Measurements from ENCODE around the gene GALM.
"Not testable (repeated sequence)": the region's sequence is repeated elsewhere in the genome, so short reads cannot be mapped to it uniquely, and the experiment has no call there.

Gene GALM

DNA sequence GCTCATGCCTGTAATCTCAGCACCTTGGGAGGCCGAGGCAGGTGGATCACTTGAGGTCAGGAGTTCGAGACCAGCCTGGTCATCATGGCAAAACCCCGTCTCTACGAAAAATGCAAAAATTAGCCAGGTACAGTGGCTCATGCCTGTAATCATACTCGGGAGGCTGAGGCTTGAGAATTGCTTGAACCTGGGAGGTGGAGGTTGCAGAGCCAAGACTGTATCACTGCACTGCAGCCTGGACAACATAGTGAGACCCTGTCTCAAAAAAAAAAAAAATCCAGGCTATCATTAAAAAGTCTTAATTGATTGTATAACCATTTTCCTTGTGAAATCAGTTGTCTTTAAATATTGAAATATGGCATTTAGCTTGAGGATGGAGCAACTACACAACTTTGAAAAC is 15.0 kb downstream of the GALM start:
- DNase-seq (ENCODE audit: low read depth in 2 of 2) = not testable (repeated sequence)

DNA sequence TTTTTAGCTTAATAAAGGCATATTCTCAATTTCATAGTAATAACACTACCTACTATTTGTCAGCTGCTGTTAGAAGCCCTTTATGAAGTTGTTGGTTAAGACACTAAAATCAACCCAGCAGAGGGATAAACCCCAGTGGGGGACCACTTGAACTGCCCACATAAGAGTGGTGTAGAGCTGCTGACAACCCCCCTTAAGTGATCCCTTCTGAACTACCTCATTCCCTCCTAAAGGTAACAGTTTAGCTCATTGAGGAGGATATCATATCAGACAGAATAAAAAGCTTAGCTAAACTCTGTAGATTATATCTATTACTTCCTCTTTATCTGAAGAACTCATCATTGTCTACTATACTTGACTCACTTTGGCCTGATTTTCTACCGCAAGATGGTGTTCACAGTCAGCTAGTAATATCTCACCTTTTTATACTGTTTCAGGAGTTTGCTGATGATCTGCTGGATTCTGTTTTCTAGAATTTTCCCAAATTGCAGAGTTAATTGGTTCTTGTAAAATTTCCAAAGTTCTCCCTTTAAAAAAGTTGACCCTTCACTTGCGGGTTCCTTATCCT is 16.2 kb downstream of the GALM start:
- DNase-seq (ENCODE audit: low read depth in 2 of 2) = no peak

DNA sequence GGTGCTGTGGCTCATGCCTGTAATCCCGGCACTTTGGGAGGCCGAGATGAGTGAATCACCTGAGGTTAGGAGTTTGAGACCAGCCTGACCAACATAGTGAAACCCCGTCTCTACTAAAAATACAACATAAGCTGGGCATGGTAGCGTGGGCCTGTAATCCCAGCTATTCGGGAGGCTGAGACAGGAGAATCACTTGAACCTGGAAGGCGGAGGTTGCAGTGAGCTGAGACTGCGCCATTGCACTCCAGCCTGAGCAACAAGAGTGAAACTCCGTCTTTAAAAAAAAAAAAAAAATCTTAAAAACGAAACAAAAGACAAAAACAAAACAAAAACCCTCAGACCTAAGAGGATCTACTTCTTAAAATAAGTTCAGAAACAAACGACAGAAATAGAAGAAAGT is 16.7 kb downstream of the GALM start:
- not testable (repeated sequence) for DNase-seq (ENCODE audit: low read depth in 2 of 2)

DNA sequence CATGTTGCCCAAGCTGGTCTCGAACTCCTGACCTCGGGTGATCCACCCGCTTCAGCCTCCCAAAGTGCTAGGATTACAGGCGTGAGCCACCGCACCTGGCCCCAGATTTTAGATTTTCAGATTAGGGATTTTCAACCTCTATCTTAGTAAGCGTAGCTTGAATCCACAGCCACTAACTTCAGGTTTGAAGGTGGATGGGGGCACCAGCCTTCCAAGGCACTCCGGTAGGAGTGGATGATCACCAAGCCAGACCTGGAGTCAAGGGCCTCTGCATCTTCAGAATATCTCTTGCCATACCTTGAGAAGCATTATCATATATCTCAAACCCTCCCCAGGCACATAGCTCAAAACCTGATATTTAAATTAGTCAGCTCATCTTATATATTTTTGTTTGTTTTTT is 17.9 kb downstream of the GALM start:
- DNase-seq (ENCODE audit: low read depth in 2 of 2) = no peak

DNA sequence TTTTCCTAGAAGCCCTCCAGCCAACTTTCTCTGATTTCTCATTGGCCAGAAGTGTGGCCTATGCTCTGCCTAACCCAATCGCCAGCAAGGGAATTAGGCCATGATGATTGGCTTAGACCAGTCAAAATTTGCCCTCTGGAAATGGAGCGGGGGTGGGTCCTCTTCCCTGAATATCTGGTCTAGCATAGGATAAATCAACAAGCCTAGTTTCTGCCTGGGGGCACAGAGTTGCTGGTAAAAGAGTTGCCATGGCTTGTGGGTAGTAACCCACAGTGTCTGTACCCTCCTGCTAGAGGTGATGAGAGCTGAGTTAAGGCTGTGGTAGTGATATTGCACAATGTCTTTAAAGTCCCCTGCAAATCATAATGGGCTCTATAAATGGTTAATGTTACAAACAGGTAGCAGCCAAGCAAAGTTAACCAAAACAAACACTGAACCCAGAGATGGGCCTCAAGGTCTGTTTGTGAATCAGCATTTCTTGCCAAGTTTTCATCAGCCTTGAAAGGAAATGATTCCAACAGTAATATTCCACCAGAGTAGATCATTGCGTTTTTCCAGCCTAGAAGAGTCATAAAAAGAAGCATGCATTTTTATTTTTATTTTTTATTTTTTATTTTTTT is 19.3 kb downstream of the GALM start:
- no peak for DNase-seq (ENCODE audit: low read depth in 2 of 2)

DNA sequence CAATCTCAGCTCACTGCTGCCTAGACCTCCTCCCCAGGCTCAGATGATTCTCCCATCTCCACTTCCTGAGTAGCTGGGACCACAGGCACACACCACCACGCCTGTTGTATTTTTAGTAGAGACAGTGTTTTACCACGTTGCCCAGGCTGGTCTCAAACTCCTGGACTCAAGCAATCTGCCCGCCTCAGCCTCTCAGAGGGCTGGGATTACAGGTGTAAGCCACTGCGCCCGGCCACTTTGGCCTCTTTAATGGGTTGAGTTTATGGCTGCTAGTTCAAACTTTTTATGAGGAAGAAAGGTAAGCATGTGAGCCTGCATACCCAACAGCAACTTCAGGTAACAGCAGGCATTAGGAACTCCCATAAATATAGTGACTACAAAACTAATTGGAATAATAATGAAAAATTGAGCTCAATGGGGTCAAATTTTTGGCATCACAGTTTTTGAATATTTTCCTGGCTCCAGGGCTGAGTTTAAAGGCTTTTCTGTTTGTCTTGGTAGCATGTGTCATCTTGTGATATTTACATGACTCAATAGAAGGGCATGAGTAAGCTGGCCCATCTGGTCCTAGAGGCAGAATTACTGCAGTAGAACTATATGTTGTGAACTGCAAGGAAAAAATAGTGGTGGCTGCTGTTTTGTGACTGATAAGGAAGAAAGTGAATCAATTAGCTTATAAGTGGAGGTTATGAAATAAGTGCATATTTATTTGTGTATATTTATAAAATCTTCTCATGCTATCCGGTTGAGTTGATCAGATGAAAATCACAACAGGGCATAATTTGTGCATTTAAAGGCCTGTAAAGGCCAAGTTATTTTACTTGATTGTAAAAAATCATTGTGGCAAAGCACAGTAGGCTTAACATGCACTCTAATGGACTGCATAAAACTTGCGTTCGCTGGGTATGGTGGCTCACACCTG is 24.8 kb downstream of the GALM start:
- DNase-seq (ENCODE audit: low read depth in 2 of 2) = no peak

DNA sequence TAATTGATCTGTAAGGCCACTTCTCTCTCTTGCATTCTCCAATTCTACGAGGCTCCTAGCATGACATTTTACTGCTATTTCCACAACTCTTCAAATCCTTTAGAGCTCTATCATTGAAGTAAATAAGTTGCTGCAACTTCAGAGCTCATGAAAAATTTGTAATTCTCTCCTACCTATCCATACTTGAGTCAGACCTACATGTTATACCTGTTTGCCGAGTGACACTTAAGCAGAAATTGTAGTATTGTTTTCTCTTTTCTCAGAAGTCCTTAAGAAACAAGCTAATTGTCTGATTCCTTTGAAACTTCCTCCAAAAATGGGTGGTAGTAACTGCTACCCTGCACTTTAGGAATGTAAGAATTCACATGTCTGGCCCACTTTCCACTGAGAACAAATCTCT is 26.1 kb downstream of the GALM start:
- DNase-seq (ENCODE audit: low read depth in 2 of 2) = no peak

DNA sequence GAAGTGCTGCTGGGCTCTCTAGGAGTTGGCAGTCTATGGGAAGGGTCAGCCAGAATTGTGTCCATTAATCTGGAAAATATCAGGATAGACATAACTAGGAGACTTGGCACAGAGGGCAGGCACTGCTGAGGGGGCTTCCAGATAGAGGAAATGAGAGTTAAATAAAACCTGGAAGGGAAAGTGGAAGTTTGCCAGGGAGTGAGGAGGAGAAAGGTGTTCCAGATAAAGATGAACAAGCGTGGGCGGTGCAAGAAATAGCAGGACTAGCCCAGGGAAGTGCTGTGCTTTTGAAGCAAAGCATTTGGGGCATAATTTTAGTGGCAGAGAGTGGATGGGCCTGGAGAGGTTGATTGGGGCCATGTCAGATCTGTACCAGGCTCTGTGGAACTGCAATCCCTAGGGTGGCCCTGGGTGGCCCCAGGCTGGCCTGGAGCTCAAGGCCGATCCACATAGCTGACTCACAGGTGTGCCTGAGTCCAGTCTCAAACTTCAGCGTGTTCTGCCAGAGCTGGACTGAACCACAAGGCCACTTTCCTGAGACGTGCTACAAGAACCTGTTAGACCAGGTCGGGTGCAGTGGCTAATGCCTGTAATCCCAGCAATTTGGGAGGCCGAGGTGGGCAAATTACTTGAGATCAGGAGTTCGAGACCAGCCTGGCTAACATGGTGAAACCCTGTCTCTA is 26.9 kb downstream of the GALM start:
- no peak for DNase-seq (ENCODE audit: low read depth in 2 of 2)

DNA sequence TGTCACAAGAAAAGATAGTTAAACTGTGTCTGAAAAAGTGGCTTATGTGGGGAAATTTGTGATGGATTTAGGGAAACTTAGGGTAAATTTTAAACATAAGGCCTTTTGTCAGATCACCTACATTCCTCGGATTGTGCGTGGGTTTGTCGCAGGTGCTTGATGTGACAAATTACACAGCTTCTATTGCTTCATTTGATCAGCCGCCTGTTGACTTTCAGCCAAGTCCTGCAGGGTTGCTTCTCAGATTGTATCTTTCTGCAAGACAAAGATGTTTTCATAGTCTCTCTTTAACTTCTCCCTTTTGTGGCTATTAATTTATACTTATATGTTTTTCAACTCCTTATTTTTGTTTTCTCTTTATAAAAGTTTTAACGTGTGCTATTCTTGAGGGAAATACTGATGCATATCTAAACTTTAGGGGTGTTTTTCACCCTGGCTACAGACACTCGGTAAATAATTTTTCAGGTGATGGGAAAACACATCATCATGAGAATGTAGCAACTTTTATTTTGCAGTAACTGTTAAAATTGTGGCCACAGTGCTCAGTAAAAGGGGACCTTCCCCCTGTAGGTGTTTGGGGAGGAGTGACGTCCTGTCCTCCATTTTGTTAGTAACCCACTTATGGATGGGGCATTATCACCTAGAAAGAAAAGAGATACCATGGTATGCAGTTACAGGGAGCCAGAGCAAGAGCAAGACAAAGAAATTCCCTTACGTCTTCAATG is 31.4 kb downstream of the GALM start:
- no peak for DNase-seq (ENCODE audit: low read depth in 2 of 2)

DNA sequence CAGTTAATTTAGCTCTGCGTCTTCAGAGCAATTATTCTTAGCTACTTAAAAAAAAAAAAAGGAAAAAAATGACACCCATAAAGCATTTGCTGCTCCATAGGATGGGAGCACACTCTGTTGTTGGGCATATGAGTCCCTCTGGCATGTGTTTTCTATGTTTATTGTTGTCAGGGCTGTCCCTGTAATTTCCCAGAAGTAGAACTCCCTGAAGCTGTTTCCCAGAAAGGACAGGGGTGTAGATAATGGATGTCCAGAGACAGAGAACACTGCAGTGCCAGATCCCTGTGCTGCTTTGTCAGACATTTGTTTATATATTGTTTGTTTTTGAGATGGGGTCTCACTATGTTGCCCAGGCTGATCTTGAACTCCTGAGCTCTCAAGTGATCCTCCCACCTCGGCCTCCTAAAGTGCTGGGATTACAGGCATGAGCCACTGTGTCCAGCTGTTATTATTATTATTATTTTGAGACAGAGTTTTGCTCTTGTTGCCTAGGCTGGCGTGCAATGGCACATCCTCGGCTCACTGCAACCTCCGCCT is 32.6 kb downstream of the GALM start:
- no peak for DNase-seq (ENCODE audit: low read depth in 2 of 2)

DNA sequence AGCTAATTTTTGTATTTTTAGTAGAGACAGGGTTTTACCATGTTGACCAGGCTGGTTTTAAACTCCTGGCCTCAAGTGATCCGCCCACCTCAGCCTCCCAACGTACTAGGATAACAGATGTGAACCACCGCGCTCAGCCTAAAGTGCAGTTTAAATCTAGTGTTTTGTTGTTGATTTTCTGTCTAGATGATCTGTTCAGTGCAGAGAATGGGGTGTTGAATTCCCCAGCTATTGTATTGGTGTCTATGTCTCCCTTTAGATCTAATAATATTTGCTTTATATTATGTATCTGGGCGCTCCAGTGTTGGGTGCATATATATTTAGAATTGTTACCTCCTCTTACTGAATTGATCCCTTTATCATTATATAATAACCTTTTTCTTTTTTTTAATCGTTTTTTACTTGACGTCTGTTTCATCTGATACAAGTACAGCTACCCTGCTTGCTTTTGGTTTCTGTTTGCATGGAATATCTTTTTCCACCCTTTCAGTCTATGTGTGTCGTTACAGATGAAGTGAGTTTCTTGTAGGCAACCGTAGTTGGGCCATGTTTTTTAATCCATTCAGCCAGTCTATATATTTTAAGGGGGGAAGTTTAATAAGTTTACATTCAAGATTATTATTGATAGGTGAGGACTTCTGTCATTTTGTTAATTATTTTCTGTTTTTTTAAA is 34.3 kb downstream of the GALM start:
- no peak for DNase-seq (ENCODE audit: low read depth in 2 of 2)

DNA sequence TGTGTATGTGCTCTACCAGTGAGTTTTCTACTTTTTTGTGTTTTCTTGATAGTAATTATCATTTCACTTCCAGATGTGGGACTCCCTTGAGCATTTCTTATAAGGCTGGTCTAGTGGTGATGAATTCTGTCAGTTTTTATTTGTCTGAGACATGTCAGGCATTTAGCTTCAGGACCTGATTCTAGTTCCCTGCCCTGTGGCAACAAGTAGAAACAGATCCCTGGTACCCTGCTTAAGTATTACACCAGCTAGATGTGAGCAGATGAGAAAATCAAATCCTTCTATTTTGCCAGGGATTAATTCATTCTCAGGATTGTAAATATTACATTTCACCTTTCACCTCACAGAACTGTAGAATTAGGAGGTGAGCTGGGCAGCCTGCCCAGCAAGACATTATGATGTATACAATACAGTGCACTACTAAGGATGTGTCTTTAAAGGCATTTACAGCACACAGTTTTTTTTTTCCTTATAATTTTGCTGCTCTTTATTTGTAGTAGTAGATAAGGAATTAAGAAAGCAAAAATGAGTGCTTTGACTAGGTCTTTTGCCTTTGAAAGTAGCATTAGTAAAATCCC is 35.1 kb downstream of the GALM start:
- no peak for DNase-seq (ENCODE audit: low read depth in 2 of 2)

DNA sequence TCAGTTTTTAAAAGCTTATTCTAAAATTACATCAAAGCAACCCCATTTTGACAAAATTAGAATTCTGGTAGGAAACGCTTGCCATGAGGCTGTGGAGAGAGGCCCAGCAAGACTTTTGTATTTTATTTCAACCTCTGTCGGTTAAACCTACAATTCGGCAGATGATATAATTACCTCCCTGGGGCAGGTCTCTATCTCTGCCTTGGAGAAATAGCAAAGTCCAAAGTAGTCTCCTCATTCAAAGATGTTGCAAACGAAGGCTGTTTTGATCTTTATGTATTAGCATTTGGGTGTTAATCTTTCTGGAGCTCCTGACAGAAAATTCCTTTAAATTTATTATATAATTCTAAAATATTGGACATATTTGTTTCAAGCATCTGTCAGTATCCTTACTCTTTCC is 35.6 kb downstream of the GALM start:
- DNase-seq (ENCODE audit: low read depth in 2 of 2) = no peak

DNA sequence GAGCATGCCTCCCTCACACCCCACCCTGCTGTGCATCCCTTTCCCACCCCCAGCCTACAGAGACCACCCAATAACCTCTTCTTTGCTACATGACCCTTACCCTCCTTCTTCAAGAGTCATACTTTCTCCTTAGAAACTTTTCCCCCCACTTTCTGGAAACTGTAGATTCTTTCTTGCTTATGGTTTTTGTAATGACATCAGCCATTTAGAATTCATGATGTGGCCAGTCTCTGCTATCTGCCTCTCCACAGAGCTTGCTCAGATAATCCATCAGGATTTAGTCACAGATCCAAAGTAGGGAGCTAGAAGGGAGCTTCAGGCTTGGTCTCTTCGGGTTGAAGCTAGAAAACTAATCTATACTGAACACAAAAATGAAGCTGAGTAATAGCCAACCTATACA is 36.5 kb downstream of the GALM start:
- DNase-seq (ENCODE audit: low read depth in 2 of 2) = no peak

DNA sequence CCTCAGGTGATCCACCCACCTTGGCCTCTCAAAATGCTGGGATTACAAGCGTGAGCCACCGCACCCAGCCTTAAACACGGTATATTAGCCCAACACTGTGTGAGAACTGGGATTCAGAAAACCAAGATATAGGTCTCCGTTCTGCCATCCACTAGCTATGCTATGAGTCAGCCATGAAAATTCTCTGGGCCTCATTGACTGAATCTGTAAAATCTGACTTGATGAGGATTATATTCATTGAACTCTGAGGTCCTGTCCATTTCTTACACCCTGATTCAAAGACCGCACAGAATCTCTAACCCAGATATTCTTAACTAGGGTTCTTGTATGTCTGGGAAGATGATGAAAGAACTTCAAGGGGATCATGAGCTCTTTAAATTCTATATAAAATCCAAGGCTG is 37.4 kb downstream of the GALM start:
- DNase-seq (ENCODE audit: low read depth in 2 of 2) = not testable (repeated sequence)

DNA sequence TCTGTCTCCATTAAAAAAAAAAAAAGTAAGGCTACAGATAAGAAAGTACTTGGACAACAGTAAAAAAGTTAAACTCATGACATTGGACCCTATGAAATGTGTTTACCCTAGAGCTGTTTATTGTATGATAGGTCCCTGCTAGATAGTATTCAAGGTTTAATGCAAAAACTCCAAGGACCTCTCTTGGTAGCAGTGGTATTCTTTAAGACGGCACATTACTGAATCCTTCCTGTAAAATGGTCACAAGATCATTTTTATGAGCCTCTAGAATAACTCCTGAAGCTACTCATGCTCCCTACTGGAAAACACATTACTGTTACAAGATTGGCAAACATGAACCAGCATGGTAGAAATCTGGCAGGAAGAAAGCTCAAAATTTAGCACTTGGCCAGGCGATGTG is 38.8 kb downstream of the GALM start:
- DNase-seq (ENCODE audit: low read depth in 2 of 2) = no peak

DNA sequence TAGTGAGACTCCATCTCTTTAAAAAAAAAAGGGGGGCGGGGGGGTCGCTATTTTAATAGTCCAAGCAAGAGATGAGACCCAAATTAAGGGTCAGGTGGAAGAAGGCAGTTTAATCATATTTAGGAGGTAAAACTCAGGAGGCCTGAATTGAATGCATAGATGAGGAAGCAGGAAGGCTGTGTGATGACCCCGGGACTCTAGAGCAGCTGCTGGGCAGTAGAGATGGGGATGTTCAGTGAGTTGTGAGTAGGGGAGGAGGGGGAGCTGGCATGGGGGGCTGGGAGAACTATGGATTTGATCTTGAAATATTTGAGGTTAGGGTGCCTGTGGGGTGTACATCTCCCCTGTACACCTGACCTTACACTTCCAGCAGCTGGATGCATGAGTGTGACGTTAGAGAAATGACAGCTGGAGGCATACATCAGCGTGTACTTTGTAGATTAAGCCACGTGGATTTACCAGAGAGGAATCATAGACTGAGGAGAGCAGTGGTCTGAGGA is 41.0 kb downstream of the GALM start:
- no peak for DNase-seq (ENCODE audit: low read depth in 2 of 2)

DNA sequence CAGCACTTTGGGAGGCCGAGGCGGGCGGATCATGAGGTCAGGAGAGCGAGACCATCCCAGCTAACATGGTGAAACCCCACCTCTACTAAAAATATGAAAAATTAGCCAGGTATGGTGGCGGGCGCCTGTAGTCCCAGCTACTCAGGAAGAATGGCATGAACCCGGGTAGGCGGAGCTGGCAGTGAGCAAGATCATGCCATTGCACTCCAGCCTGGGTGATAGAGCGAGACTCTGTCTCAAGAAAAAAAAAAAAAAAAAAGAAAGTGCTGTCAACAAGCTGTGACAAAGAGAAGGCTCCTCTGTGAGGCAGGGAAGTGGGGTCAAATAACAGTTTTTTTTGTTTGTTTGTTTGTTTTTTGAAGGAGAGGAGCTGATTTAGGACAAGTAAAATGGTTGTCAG is 42.6 kb downstream of the GALM start:
- DNase-seq (ENCODE audit: low read depth in 2 of 2) = not testable (repeated sequence)

DNA sequence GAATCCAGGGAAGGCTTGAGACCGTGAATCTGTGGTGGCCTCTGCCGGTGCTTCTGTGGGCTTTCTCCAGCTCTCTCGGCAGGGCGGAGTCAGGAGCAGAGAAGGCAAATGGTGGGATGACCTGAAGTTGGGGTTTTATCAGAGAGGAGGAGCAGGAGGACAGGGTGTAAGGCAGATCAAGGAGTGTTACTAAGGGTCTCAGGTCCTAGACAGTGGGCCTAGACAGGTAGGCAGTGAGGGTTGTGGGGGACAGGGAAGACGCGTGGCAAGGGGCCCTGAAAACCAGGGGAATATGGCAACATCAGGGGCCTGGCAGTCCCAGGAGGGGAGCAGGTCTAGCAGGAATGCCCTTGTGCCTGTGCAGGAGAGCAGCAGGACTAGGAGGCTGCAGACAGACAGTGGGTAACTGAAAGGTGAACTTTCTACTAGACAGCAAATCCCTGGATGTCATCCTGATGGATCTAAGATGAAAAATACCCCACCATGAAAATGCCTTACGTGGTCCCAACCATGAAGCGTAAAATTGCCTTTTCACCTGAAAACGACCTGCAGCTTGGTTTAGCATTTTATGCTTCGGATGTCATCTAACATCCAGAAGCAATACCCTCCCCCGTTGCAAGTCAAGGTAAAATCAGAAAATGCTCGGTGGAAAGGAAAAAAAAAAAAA is 43.1 kb downstream of the GALM start:
- no peak for DNase-seq (ENCODE audit: low read depth in 2 of 2)

Data from stimulated activated CD8-positive, alpha-beta memory T cell treated with anti-CD3 and anti-CD28 coated beads, Interleukin-7, amount 100 ng/mL, for 1 hour (primary cell).